ENCODE results near the gene RABL6. TPM values are rescaled to one million over a fixed set of nuclear protein-coding genes. Genes with fewer than 3 reads are reported as not detected.
A peak's percentile ranks its signal among the peaks of the same experiment; 100 is the strongest.
"Not testable (repeated sequence)": the region's sequence is repeated elsewhere in the genome, so short reads cannot be mapped to it uniquely, and the experiment has no call there.

RABL6 gene
- total RNA-seq, 1 donor from 2014 or later, result 51.1 TPM

GRCh38 chr9:136833381-136834048 is 25.8 kb downstream of the RABL6 start:
- not testable (repeated sequence) for DNase-seq (ENCODE audit: low read depth in 2 of 2)

- DNase-seq (ENCODE audit: low read depth in 2 of 2), result no peak
Measured at GRCh38 chr9:136835162-136835931, 27.6 kb downstream of the RABL6 start.

GRCh38 chr9:136835932-136836904 is 28.5 kb downstream of the RABL6 start:
- no peak for DNase-seq (ENCODE audit: low read depth in 2 of 2)

- no peak for DNase-seq (ENCODE audit: low read depth in 2 of 2)
Measured at GRCh38 chr9:136837146-136837855, 29.6 kb downstream of the RABL6 start.

- DNase-seq (ENCODE audit: low read depth in 2 of 2), result not testable (repeated sequence)
Measured at GRCh38 chr9:136837856-136838277, 30.1 kb downstream of the RABL6 start.

- no peak for DNase-seq (ENCODE audit: low read depth in 2 of 2)
Measured at GRCh38 chr9:136838314-136839228, 30.8 kb downstream of the RABL6 start.

GRCh38 chr9:136839229-136840139 is 31.7 kb downstream of the RABL6 start:
- DNase-seq (ENCODE audit: low read depth in 2 of 2), result no peak

GRCh38 chr9:136840140-136840876 is 32.6 kb downstream of the RABL6 start:
- DNase-seq (ENCODE audit: low read depth in 2 of 2), result no peak

- DNase-seq (ENCODE audit: low read depth in 2 of 2), result peak in 1 of 2 donors; percentile 19
Measured at GRCh38 chr9:136840877-136841645, 33.3 kb downstream of the RABL6 start.

GRCh38 chr9:136841646-136842379 is 34.1 kb downstream of the RABL6 start:
- DNase-seq (ENCODE audit: low read depth in 2 of 2), result not testable (repeated sequence)

- DNase-seq (ENCODE audit: low read depth in 2 of 2), result peak; percentile 46 to 75
Measured at GRCh38 chr9:136842380-136842948, 34.7 kb downstream of the RABL6 start, which contains the start of gene AJM1. Gene AJM1 (plus strand): TSS chr9:136842478. CDS start chr9:136844415, 1,937 bp downstream.

- DNase-seq (ENCODE audit: low read depth in 2 of 2), result not testable (repeated sequence)
Measured at GRCh38 chr9:136843159-136843800, 35.5 kb downstream of the RABL6 start.

GRCh38 chr9:136843801-136844740 is 36.3 kb downstream of the RABL6 start:
- peak in 1 of 2 donors; percentile 23 for DNase-seq (ENCODE audit: low read depth in 2 of 2)

GRCh38 chr9:136844761-136845464 is 37.2 kb downstream of the RABL6 start:
- no peak for DNase-seq (ENCODE audit: low read depth in 2 of 2)
